Measurements from ENCODE around the gene HPS5. TPM values are rescaled to one million over a fixed set of nuclear protein-coding genes. Genes with fewer than 3 reads are reported as not detected.

HPS5 gene
- total and polyA plus RNA-seq, 2 of the 13 experiments (the other 11 are each of a cell fraction or from before 2014, with no cell fraction given): 6.6 to 25.5 TPM

DNA sequence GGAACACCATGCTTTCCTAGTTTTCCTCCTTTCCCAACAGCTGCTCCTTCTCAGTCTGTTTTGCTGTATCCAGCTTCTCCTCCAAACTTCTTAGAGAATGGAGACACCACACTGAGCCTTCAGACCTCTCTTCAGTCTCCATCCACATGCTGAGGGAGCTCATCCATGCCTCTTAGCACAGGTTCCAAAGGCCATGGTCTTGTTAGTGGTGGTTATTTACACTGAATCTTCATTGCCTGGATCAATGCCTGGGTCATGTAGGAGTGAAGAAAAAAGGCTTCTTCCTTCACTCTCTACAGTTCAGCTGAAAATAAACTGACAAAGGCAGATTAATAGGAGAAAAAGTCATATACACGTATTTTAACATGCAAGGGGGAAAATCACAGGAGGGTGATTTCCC is 82.3 kb downstream of the HPS5 start (continued):
- TF ChIP-seq E2F2 (CRISPR knock-in tag; IDR thresholded peaks at IDR 0.05; ENCODE audit: borderline replicate concordance): no peak
- TF ChIP-seq ARID5B (CRISPR knock-in tag; IDR thresholded peaks at IDR 0.05): peak; percentile 80
- no peak for TF ChIP-seq MYPOP (CRISPR knock-in tag; IDR thresholded peaks at IDR 0.05)
- no peak for TF ChIP-seq ZNF740 (CRISPR knock-in tag; IDR thresholded peaks at IDR 0.05)
- peak; percentile 79 for TF ChIP-seq MIXL1 (CRISPR knock-in tag; IDR thresholded peaks at IDR 0.05)
- peak; percentile 36; the same call in 1 of the 2 replicates for TF ChIP-seq SAP130 (CRISPR knock-in tag; IDR thresholded peaks at IDR 0.05; ENCODE audit: low read depth)
- TF ChIP-seq, protein P1, sequence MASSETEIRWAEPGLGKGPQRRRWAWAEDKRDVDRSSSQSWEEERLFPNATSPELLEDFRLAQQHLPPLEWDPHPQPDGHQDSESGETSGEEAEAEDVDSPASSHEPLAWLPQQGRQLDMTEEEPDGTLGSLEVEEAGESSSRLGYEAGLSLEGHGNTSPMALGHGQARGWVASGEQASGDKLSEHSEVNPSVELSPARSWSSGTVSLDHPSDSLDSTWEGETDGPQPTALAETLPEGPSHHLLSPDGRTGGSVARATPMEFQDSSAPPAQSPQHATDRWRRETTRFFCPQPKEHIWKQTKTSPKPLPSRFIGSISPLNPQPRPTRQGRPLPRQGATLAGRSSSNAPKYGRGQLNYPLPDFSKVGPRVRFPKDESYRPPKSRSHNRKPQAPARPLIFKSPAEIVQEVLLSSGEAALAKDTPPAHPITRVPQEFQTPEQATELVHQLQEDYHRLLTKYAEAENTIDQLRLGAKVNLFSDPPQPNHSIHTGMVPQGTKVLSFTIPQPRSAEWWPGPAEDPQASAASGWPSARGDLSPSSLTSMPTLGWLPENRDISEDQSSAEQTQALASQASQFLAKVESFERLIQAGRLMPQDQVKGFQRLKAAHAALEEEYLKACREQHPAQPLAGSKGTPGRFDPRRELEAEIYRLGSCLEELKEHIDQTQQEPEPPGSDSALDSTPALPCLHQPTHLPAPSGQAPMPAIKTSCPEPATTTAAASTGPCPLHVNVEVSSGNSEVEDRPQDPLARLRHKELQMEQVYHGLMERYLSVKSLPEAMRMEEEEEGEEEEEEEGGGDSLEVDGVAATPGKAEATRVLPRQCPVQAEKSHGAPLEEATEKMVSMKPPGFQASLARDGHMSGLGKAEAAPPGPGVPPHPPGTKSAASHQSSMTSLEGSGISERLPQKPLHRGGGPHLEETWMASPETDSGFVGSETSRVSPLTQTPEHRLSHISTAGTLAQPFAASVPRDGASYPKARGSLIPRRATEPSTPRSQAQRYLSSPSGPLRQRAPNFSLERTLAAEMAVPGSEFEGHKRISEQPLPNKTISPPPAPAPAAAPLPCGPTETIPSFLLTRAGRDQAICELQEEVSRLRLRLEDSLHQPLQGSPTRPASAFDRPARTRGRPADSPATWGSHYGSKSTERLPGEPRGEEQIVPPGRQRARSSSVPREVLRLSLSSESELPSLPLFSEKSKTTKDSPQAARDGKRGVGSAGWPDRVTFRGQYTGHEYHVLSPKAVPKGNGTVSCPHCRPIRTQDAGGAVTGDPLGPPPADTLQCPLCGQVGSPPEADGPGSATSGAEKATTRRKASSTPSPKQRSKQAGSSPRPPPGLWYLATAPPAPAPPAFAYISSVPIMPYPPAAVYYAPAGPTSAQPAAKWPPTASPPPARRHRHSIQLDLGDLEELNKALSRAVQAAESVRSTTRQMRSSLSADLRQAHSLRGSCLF (CRISPR knock-in tag; IDR thresholded peaks at IDR 0.05; ENCODE audit: borderline replicate concordance): no peak
- TF ChIP-seq TMF1 (CRISPR knock-in tag; IDR thresholded peaks at IDR 0.05; ENCODE audit: low read depth): no peak
- TF ChIP-seq KDM3A (CRISPR knock-in tag; IDR thresholded peaks at IDR 0.05; ENCODE audit: low read depth): no peak
- TF ChIP-seq SALL1 (CRISPR knock-in tag; IDR thresholded peaks at IDR 0.05): peak; percentile 42; the same call in 1 of the 2 replicates
- TF ChIP-seq, protein P2, sequence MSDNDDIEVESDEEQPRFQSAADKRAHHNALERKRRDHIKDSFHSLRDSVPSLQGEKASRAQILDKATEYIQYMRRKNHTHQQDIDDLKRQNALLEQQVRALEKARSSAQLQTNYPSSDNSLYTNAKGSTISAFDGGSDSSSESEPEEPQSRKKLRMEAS (IDR thresholded peaks at IDR 0.05): peak; percentile 36; the same call in 1 of the 2 replicates
- no peak for TF ChIP-seq SP5 (CRISPR knock-in tag; IDR thresholded peaks at IDR 0.05; ENCODE audit: borderline replicate concordance, low read depth)
- peak; percentile 47; the same call in 1 of the 2 replicates for TF ChIP-seq FOXP4 (CRISPR knock-in tag; IDR thresholded peaks at IDR 0.05)
- no peak for TF ChIP-seq KDM5B (CRISPR knock-in tag; IDR thresholded peaks at IDR 0.05; ENCODE audit: borderline replicate concordance)
- TF ChIP-seq ARNT2 (CRISPR knock-in tag; IDR thresholded peaks at IDR 0.05; ENCODE audit: low read depth): no peak
